GM12891 (cell line): ENCODE data around the gene ADAT3. TPM values are rescaled to one million over a fixed set of nuclear protein-coding genes. Genes with fewer than 3 reads are reported as not detected.

Source experiments
- DNase-seq: peaks from one replicate; pipeline ENCODE4 v3.0.0; 2011; ENCODE audit warnings: low spot score; ENCODE audit not compliant: insufficient read length
- FAIRE-seq: peaks from 2 replicates; lab custom pipeline; 2011; peaks lifted over from hg19 to GRCh38; lab: Jason Lieb, UNC
- PAX5 ChIP-seq: IDR thresholded peaks from 2 replicates; pipeline ENCODE4 v1.6.1; 2011; ENCODE audit warnings: low read length, moderate library complexity, mild to moderate bottlenecking; ENCODE audit not compliant: insufficient read depth, severe bottlenecking
- POLR2A ChIP-seq: IDR thresholded peaks from 2 replicates; pipeline ENCODE4 v1.6.1; 2011; ENCODE audit warnings: low read depth, low read length, control low read depth
- POLR2AphosphoS5 ChIP-seq: IDR thresholded peaks from 2 replicates; pipeline ENCODE4 v1.6.1; 2011; ENCODE audit warnings: low read depth, low read length, control low read depth
- POU2F2 ChIP-seq: IDR thresholded peaks from 2 replicates; pipeline ENCODE4 v1.6.1; 2011; ENCODE audit warnings: low read depth, mild to moderate bottlenecking, control low read depth, low read length, moderate library complexity
- SPI1 ChIP-seq: IDR thresholded peaks from 2 replicates; pipeline ENCODE4 v1.6.1; 2011; ENCODE audit warnings: low read depth, low read length, control low read depth
- TAF1 ChIP-seq: IDR thresholded peaks from 2 replicates; pipeline ENCODE4 v1.6.1; 2011; ENCODE audit warnings: low read depth, low read length, control low read depth
- polyA plus RNA-seq: library from polyadenylated mRNA; unstranded; fragments of >200 nt; gene quantifications from one replicate; pipeline ENCODE4 v1.2.1, GENCODE V29; 2012; ENCODE audit warnings: low read depth, missing spikeins, inconsistent platforms; ENCODE audit not compliant: missing spikeins

The ADAT3 gene
- polyA plus RNA-seq: 3.9 TPM

DNA sequence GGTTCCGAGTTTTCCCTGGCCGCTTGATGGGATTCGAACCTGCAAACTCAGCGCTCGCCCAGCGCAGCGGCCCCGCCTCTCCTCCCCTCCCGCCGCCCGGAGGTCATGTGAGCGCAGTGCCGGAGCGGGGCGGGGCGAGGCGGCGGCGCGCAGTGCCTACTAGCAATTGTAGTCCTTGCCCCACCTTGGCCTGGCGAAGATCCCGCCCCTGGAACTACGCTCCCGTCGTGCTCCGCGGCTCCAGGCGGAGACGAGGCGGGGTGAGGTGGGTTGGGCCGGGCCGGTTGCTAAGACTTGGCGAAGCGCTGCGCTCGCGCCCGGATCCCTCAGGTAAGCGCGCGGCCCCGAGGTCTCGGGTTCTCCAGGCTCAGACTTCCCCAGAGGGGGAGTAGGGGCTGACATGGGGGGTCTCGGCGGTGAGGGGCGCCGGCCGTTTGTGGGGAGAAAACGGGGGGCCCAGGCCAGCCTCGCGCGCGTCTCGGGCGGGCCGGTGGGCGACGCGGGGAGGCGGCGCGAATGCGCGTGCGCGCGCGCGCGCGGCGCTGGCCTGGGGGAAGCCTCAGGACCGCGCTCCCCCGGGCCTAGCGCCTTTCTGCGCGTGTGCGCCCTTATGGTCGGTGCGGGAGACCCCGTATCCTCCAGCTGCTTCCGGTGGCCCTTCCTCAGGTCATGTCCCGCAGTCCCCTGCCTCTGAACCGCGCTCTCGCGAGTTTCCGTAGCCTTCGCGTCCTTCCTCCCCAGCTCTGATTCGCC is at the start of gene ADAT3, which contains the start of gene SCAMP4:
Gene ADAT3 (plus strand): TSS at position 290 of the 753 bp plus-strand sequence. CDS start 6,649 bp downstream, outside the sequence.
Gene SCAMP4 (plus strand): TSS at position 290 of the 753 bp plus-strand sequence. CDS start 9,621 bp downstream, outside the sequence.
- peak; percentile 100 for FAIRE-seq
- DNase-seq: peak; percentile 92
- peak; percentile 56 for TF ChIP-seq POLR2AphosphoS5
- TF ChIP-seq POLR2A: peak; percentile 28; the same call in 1 of the 2 replicates
- no peak for TF ChIP-seq TAF1
- TF ChIP-seq PAX5: no peak
- TF ChIP-seq POU2F2: no peak

DNA sequence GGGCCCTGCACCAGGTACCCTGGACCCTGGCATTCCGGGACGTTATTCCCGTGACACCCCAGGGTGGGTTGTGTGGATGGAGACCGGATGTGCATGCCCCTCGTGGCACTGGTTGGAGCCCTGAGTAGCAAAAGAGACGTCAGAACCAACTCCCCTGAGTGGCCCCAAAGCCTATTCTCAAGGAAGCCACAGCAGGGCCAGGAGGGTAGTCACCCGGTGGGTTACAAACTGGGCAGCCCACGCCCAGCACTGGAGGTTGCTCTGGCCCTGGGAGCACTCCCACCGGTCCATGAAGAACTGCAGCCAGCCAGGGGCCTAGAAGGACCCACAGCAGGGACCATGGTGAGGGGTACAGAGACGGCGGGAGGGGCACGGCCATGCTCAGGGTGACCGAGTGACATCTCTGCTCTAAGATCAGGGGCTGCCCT is 49.4 kb upstream of the ADAT3 start:
- no peak for TF ChIP-seq PAX5
- no peak for TF ChIP-seq POLR2AphosphoS5
- TF ChIP-seq POU2F2: no peak
- TF ChIP-seq TAF1: no peak
- TF ChIP-seq POLR2A: no peak
- TF ChIP-seq SPI1: no peak
- no peak for DNase-seq
- FAIRE-seq: no peak

DNA sequence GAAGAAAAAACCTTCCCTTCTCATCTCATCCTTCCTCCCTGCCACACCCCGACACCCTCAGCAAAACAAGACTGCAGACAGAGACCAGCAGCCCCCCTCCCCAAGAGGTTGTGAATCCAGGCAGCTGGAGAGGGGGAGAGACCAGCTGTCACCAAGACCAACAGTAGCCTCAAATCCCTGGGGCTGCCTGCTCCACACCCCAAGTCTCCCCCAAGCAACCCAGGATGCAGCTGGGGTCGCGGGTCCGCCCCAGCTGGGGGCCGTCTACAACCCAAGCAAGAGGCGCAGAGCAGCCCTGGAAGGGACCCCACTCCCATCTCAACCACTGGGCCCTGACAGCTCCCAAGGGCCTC is 48.9 kb upstream of the ADAT3 start:
- no peak for TF ChIP-seq TAF1
- TF ChIP-seq SPI1: no peak
- TF ChIP-seq POLR2AphosphoS5: no peak
- no peak; the same call in 1 of the 2 replicates for TF ChIP-seq POLR2A
- TF ChIP-seq PAX5: no peak
- no peak for TF ChIP-seq POU2F2
- DNase-seq (no peak), FAIRE-seq (no peak)

DNA sequence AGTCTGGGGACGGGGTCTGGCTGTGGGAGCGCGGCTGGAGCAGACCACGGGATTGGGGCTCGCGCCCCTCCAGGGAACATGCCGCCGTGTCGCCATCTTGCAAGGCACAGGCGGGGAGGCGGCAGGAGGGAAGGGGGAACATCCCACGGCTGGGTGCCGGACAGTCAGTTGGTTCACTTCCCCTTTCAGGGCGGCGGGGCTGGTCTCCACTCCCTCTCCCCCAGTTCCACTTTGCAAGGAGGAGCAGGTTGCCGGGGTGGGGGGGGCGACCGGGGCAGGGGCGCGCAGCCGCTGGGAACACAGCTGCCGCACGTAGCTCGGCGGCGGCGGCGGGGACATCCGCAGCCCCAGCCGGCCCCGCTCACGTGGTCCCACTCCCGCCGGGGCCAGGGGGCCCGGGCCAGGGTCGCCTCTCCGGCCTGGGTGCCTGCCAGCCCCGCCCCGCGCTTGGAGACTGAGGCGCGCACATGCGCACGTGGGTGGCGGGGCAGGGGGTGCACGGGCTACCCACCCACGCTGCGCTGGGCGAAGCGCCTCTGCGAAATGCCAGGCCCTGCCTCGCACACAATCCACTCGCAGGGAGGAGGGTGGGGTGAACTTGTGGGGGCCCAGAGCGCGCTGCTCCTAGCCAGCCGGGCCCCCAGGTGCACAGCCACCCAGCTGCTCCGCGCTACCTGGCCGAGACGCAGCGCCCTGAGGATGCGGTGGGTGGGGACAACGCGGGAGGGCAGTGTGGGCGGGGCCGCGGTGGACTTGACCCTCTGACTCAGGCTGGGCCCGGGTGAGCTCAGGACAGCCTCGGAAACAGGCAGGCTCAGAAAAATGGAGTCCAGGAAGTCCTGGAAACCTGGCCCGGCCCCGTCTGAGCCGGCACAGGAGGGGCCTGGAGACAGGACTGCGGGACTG is 48.2 kb upstream of the ADAT3 start:
- TF ChIP-seq TAF1: 0 out of 2 replicates have a peak, but pooled peaks have one; percentile 20
- peak; percentile 92 for TF ChIP-seq SPI1
- no peak for TF ChIP-seq POLR2AphosphoS5
- TF ChIP-seq POU2F2: no peak
- no peak for TF ChIP-seq POLR2A
- TF ChIP-seq PAX5: no peak
- DNase-seq (peak; percentile 80), FAIRE-seq (peak; percentile 87)

DNA sequence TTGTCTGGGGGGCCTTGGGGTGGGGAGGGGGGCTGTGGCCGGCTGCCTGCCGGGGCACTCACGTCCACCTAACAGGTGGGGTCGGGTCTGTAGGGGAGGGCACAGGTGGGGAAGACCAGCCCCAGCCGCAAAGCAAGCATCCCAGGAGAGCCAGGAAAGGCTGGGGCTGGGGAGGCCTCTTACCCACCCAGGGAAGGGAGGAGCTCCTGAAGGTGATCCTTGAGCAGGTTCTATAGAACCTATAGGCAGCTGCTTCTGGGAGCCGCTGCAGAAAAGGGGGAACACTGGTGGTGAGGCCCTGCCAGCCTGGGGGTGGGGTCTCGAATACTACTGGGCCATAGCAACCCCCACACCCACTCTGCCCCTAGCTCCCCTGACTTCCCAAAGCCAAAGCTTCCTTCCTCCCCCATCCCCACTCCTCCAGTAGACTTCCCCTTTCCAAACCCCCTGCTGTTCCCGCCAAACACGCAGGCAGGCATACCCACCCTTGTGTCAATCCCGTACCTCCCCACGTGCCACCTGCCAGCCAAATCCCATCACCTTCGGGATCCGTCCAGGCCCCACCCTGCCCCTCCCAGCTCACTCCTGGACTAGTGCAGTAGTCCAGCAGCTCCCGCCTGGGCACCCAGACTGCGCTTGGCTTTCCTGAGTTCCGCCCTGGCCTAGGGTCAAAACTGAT is 47.4 kb upstream of the ADAT3 start:
- no peak for DNase-seq
- no peak for TF ChIP-seq POLR2A
- TF ChIP-seq TAF1: no peak
- TF ChIP-seq SPI1: no peak
- TF ChIP-seq POU2F2: no peak
- TF ChIP-seq POLR2AphosphoS5: no peak
- no peak for TF ChIP-seq PAX5
- no peak for FAIRE-seq

DNA sequence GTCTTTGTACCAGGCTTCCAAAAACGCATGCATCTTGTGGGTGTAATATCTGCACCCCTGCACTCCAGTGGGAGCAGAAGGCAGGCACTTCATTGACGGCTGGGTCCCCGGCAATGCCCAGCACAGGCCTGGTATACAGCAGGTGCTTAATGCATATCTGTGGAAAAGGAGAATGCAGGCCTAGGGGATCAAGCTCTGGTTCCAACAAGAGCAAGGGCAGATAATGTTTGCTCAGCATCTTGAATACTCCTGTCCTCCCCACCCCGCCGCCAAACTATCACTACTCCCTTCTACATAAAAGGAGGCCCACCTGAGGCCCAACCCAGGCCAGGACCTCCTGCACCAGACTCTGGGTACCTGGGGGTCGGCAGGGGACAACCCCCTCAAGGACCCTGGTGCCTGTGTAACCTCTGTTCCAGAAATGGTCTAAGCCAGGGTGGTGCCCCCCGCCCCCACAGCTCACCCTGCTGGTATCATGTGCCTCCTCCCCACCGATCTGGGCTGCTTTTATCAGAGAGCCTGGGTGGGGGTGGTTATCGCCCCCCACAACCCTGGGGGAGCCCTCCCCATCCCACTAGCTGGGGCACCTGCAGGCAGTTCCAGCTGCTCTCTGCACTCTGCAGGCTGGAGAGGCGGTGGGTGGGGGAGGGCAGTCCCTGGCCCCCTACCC is 46.7 kb upstream of the ADAT3 start:
- TF ChIP-seq POLR2AphosphoS5: no peak
- no peak for TF ChIP-seq SPI1
- no peak for TF ChIP-seq POLR2A
- no peak for DNase-seq
- FAIRE-seq: no peak

DNA sequence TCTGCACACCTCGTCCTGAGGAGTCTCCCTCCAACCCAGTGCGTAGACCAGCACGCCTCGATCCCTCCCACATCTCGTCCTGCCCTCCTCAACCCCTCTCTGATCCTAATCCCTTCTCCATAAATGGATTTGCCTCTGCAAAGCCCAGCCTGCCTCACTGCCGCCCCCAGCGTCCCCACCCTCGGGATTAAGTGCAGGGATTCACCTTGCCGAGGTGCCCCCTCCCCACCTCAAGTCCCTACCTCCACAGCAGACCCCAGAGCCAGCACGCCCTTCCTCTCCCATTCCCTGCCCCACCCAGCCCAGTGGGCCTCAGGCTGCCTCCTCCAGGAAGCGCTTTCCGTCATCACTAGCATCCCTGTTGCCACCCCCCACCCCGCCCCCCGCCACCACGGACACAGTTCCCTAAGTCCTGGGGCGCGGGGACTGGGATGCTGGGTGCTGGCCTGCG is 45.8 kb upstream of the ADAT3 start:
- DNase-seq (no peak), FAIRE-seq (no peak)
- TF ChIP-seq PAX5: no peak
- TF ChIP-seq POLR2A: no peak
- no peak for TF ChIP-seq POLR2AphosphoS5
- no peak for TF ChIP-seq TAF1
- no peak for TF ChIP-seq SPI1
- no peak for TF ChIP-seq POU2F2

DNA sequence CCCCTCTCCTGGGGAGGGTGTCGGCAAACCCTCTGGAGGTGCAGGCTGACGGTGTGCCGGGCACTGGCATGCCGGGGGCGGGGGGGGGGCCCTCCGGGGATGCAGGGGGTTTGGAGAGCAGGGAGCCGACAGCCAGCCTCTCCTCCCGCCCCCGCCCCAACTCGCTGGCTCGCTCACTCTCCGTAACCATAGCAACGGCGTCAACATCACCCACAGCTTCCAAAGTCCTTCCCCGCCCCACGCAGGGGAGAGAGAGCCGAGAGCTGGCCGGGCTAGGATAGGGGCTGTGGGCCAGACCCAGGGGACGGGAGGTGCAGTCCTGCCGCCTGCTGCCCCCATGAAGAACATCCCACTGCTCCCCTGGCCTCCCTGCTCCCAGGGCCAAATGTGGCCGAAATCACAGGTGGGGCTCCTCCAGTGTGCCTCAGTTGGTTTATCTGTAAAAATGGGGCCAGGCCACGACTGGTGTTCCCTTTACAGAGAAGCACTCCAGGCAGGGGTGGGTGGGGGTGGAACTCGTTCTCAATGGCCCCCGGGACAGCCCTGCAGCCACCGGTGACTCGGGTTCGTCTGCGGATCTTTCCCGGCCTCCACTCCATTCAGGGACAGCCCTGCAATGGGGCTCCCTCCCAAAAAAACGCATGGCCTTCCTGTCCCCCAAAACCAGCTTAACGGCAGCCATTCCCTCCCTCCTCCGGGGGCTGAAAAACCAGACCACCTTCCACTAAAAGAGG is 45.0 kb upstream of the ADAT3 start:
- no peak for DNase-seq

More for the DNA sequence above, 45.0 kb upstream of the ADAT3 start:
- TF ChIP-seq TAF1: no peak
- TF ChIP-seq PAX5: no peak
- TF ChIP-seq POU2F2: no peak
- TF ChIP-seq POLR2AphosphoS5: no peak
- no peak for TF ChIP-seq POLR2A
- no peak for TF ChIP-seq SPI1
- no peak for FAIRE-seq
